NCI-H1694 treated with DMSO at 0.1 percent for 48 hours (cell line): ENCODE results near the gene CORO2A.
"Not testable (repeated sequence)": the region's sequence is repeated elsewhere in the genome, so short reads cannot be mapped to it uniquely, and the experiment has no call there.

ENCODE experiments used
- DNase-seq: peaks from one replicate; lab custom pipeline; 2025; lab: John Stamatoyannopoulos, UW

The CORO2A gene

GRCh38 chr9:98142182-98142907 is 50.1 kb downstream of the CORO2A start:
- DNase-seq = no peak

GRCh38 chr9:98140503-98140902 is 51.9 kb downstream of the CORO2A start:
- no peak for DNase-seq

GRCh38 chr9:98136489-98136888 is 55.9 kb downstream of the CORO2A start:
- DNase-seq = no peak

- no peak for DNase-seq
Observed at GRCh38 chr9:98135938-98136337, 56.5 kb downstream of the CORO2A start.

GRCh38 chr9:98135558-98135934 is 56.9 kb downstream of the CORO2A start:
- DNase-seq = no peak

- DNase-seq = no peak
Observed at GRCh38 chr9:98134702-98135557, 57.5 kb downstream of the CORO2A start.

GRCh38 chr9:98132806-98133631 is 59.4 kb downstream of the CORO2A start:
- DNase-seq = no peak

- DNase-seq = no peak
Observed at GRCh38 chr9:98132158-98132557, 60.3 kb downstream of the CORO2A start.

- no peak for DNase-seq
Observed at GRCh38 chr9:98130576-98131228, 61.7 kb downstream of the CORO2A start.

GRCh38 chr9:98130060-98130459 is 62.4 kb downstream of the CORO2A start:
- DNase-seq = not testable (repeated sequence)

- DNase-seq = no peak
Observed at GRCh38 chr9:98129451-98129881, 63.0 kb downstream of the CORO2A start.

- no peak for DNase-seq
Observed at GRCh38 chr9:98128316-98128715, 64.1 kb downstream of the CORO2A start.

- DNase-seq = no peak
Observed at GRCh38 chr9:98127226-98127625, 65.2 kb downstream of the CORO2A start.

GRCh38 chr9:98124637-98125426 is 67.6 kb downstream of the CORO2A start:
- DNase-seq = no peak

- DNase-seq = not testable (repeated sequence)
Observed at GRCh38 chr9:98124091-98124490, 68.3 kb downstream of the CORO2A start.

- no peak for DNase-seq
Observed at GRCh38 chr9:98121058-98121457, 71.4 kb downstream of the CORO2A start.

- no peak for DNase-seq
Observed at GRCh38 chr9:98120476-98120875, 72.0 kb downstream of the CORO2A start.

GRCh38 chr9:98118640-98119601 is 73.5 kb downstream of the CORO2A start, which contains the start of gene TRIM14:
Gene TRIM14 (minus strand): TSS chr9:98119222. CDS start chr9:98119188, 34 bp downstream.
- DNase-seq = peak; percentile 59

GRCh38 chr9:98117984-98118639 is 74.3 kb downstream of the CORO2A start:
- no peak for DNase-seq
